IPS DF 19.7 (cell line): ENCODE results near the gene PCDHGA10.
"Not testable (repeated sequence)": the region's sequence is repeated elsewhere in the genome, so short reads cannot be mapped to it uniquely, and the experiment has no call there.

Experiments used
- DNase-seq: peaks from one replicate; pipeline ENCODE4 v3.0.0-alpha.2; 2013; ENCODE audit warnings: low read depth, low spot score

PCDHGA10 gene

DNA sequence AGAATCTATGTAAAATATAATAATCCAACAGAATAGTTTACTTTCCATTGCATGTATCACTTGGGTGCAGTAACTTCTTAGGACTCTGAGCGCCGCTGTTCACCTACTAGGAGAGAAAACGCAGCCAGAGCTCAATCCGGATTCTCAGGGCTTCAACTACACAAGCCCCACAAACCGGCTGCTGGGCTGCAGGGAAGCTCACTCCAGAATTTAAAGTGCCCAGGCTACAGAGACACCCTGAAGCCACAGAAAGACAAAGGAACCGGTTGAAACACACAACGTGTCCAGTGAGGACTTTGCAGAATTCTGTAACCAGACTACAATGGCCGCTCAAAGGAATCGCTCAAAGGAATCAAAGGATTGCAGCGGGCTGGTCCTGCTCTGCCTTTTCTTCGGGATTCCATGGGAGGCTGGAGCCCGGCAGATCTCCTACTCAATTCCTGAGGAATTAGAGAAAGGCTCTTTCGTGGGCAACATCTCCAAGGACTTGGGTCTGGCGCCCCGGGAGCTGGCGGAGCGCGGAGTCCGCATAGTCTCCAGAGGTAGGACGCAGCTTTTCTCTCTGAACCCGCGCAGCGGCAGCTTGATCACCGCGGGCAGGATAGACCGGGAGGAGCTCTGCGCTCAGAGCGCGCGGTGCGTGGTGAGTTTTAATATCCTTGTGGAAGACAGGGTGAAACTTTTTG is at the start of gene PCDHGA10:
TSS of gene PCDHGA10 (plus strand) at position 134 of the 686 bp plus-strand sequence. CDS start at position 323, 189 bp downstream.
- DNase-seq, result no peak

DNA sequence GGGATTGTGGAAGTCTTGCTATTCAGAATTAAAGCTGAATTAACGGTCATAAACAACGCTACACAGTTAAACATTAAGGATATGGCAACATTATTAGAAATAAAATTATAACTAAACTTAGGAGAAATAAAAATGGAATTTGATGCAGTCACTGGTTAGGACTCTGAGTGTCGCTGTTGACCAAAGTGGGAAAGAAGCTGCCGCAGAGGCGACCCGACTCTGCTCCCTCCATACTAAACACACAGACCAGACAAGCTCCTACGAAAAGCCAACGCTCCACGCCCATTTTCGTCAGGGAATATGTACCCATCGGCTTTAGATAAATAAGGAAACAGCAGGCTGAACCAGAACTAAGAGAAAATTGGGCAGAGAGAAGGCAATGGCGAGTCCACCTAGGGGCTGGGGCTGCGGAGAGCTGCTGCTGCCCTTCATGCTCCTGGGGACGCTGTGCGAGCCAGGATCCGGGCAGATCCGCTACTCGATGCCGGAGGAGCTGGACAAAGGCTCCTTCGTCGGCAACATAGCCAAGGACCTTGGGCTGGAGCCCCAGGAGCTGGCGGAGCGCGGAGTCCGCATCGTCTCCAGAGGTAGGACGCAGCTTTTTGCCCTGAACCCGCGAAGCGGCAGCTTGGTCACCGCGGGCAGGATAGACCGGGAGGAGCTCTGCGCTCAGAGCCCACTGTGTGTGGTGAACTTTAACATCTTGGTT is 48.7 kb upstream of the PCDHGA10 start, which contains the start of gene PCDHGA5:
TSS of gene PCDHGA5 (plus strand) at position 211 of the 709 bp plus-strand sequence. CDS start at position 380, 169 bp downstream.
- no peak for DNase-seq

DNA sequence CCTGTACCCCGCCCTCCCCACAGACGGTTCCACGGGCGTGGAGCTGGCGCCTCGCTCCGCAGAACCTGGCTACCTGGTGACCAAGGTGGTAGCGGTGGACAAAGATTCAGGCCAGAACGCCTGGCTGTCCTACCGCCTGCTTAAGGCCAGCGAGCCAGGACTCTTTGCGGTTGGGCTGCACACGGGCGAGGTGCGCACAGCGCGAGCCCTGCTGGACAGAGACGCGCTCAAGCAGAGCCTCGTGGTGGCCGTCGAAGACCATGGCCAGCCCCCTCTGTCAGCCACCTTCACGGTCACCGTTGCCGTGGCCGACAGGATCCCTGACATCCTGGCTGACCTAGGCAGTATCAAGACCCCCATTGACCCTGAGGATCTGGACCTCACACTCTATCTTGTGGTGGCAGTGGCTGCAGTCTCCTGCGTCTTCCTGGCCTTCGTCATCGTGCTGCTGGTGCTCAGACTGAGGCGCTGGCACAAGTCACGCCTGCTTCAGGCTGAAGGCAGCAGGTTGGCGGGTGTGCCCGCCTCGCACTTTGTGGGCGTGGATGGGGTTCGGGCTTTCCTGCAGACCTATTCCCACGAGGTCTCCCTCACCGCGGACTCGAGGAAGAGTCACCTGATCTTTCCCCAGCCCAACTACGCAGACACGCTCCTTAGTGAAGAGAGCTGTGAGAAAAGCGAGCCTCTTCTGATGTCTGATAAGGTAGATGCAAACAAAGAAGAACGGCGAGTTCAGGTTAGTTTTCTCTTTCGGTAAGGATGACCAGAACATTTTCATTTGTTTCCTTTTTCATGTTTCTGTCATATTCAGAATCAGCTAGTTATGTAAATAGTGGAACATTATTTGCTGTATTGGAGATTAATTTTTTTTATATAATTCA is 46.5 kb upstream of the PCDHGA10 start:
- DNase-seq, result no peak

DNA sequence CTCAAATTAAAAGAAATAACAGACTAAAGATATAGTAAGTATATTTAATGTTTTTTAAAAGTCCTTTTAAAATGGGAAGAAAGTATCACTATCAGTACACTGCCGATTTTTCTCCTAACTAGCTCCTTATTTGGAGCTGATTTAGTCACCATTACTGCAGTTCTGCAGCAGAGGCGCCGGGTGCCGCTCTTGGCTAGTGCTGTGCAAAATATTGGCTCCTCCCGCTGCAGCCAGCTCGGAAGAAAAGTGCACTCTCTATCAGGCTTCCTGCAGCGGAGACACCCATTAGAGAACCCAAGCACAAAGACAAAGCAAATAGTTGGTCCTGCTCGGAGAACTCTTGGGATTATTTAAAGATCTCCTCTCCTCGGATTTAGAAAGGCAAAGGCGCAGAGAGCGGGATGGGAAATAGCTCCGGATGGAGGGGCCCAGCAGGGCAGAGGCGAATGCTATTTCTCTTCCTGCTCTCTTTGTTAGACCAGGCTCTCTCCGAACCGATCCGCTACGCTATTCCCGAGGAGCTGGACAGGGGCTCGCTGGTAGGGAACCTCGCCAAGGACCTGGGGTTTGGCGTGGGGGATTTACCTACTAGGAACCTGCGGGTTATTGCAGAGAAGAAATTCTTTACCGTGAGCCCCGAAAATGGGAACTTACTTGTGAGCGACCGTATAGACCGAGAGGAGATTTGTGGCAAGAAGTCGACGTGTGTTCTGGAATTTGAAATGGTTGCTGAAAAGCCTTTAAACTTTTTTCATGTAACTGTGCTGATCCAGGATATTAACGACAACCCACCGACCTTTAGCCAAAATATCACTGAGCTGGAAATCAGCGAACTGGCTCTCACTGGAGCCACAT is 42.6 kb upstream of the PCDHGA10 start, which contains the start of gene PCDHGB3:
TSS of gene PCDHGB3 (plus strand) at position 249 of the 855 bp plus-strand sequence. CDS start at position 402, 153 bp downstream.
- DNase-seq, result no peak

DNA sequence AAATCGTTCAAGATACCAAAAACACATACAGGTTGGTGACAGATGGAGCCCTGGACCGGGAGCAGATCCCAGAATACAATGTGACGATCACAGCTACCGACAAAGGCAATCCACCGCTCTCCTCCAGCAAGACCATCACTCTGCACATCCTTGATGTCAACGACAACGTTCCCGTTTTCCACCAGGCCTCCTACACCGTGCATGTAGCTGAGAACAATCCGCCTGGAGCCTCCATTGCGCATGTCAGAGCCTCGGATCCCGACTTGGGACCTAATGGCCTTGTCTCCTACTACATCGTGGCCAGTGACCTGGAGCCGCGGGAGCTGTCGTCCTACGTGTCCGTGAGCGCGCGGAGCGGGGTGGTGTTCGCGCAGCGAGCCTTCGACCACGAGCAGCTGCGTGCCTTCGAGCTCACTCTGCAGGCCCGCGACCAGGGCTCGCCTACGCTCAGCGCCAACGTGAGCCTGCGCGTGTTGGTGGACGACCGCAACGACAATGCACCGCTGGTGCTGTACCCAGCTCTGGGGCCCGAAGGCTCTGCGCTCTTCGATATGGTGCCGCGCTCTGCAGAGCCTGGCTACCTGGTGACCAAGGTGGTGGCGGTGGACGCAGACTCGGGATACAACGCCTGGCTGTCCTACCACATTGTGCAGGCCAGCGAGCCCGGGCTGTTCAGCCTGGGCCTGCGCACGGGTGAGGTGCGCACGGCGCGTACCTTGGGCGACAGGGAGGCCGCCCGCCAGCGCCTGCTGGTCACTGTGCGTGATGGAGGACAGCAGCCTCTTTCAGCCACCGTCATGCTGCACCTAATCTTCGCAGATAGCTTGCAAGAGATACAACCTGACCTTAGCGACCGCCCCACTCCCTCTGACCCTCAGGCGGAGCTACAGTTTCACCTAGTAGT is 41.0 kb upstream of the PCDHGA10 start:
- no peak for DNase-seq

DNA sequence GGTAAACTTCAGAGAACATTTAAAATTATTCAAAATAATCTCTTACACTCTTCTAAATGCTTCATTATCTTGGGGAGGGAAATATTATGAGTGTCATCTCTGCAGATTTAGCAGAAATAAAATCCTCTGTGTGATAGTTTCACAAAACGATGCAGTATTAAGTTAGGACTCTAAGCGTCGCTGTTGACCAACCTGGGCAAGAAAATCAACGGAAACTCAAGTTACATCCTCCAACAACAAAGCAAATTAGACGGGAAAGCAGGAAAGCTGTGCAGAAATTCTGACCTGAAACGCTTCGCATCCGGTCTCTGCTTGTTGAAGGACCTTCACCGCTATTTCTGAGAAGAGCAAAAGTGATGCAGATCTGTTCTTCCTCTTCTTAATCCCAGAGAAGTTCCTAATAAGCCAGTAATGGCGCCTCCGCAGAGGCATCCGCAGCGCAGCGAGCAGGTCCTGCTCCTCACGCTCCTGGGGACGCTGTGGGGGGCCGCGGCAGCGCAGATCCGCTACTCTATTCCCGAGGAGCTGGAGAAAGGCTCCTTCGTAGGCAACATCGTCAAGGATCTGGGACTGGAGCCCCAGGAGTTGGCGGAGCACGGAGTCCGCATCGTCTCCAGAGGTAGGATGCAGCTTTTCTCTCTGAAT is 39.0 kb upstream of the PCDHGA10 start, which contains the start of gene PCDHGA6:
TSS of gene PCDHGA6 (plus strand) at position 219 of the 645 bp plus-strand sequence. CDS start at position 412, 193 bp downstream.
- DNase-seq, result no peak

DNA sequence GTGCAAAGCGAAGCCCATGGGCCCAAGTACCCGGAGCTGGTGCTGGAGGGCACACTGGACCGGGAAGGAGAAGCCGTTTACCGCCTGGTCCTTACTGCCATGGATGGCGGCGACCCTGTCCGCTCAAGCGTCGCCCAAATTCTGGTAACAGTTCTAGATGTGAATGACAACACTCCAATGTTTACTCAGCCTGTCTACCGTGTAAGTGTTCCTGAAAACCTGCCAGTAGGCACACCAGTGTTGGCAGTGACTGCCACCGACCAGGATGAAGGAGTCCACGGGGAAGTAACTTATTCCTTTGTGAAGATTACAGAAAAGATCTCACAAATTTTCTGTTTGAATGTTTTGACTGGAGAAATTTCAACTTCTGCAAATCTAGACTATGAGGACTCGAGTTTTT is 38.2 kb upstream of the PCDHGA10 start:
- DNase-seq, result no peak

DNA sequence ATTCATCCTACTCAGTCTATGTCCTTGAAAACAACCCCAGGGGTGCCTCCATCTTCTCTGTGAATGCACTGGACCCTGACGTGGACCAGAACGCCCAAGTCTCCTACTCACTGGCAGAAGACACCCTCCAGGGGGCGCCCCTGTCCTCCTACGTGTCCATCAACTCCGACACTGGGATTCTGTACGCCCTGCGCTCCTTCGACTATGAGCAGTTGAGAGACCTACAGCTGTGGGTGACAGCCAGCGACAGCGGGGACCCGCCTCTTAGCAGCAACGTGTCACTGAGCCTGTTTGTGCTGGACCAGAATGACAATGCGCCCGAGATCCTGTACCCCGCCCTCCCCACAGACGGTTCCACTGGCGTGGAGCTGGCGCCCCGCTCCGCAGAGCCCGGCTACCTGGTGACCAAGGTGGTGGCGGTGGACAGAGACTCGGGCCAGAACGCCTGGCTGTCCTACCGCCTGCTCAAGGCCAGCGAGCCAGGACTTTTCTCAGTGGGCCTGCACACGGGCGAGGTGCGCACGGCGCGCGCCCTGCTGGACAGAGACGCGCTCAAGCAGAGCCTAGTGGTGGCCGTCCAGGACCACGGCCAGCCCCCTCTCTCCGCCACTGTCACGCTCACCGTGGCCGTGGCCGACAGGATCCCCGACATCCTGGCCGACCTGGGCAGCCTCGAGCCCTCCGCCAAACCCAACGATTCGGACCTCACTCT is 37.2 kb upstream of the PCDHGA10 start:
- not testable (repeated sequence) for DNase-seq

DNA sequence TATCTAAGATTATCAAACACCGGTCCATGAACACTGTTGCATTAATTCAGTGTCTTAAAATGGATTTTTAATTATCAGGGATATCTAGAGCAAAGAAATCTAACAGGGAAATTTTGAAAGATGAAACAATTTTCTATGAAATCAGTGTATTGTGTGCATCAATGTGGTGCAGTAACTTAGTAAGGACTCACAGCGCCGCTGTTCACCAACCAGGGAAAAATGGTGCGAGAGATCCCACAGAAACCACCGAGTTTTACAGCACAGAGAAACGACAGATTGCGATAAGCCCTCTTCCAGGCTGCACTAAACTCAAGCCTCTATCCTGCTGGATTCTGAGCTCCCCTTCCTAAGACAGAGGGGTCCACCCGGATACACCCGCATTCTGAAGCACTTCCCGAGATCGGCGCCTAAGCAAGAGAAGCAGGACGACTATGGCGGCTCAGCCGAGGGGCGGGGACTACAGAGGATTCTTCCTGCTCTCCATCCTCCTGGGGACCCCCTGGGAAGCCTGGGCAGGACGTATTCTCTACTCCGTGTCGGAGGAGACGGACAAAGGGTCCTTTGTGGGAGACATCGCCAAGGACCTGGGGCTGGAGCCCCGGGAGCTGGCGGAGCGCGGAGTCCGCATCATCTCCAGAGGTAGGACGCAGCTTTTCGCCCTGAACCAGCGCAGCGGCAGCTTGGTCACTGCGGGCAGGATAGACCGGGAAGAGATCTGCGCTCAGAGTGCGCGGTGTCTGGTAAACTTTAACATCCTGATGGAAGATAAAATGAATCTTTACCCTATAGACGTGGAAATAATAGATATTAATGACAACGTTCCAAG is 30.1 kb upstream of the PCDHGA10 start, which contains the start of gene PCDHGA7:
TSS of gene PCDHGA7 (plus strand) at position 274 of the 826 bp plus-strand sequence. CDS start at position 432, 158 bp downstream.
- DNase-seq, result no peak

DNA sequence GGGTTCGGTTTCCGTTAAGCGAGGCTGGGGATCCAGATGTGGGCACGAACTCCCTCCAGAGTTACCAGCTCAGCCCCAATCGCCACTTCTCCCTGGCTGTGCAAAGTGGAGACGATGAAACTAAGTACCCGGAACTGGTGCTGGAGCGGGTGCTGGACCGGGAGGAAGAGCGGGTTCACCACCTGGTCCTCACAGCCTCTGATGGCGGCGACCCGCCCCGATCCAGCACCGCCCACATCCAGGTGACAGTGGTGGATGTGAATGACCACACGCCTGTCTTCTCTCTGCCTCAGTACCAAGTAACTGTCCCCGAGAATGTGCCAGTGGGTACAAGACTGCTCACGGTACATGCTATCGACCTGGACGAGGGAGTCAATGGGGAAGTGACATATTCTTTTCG is 29.4 kb upstream of the PCDHGA10 start:
- DNase-seq, result no peak

DNA sequence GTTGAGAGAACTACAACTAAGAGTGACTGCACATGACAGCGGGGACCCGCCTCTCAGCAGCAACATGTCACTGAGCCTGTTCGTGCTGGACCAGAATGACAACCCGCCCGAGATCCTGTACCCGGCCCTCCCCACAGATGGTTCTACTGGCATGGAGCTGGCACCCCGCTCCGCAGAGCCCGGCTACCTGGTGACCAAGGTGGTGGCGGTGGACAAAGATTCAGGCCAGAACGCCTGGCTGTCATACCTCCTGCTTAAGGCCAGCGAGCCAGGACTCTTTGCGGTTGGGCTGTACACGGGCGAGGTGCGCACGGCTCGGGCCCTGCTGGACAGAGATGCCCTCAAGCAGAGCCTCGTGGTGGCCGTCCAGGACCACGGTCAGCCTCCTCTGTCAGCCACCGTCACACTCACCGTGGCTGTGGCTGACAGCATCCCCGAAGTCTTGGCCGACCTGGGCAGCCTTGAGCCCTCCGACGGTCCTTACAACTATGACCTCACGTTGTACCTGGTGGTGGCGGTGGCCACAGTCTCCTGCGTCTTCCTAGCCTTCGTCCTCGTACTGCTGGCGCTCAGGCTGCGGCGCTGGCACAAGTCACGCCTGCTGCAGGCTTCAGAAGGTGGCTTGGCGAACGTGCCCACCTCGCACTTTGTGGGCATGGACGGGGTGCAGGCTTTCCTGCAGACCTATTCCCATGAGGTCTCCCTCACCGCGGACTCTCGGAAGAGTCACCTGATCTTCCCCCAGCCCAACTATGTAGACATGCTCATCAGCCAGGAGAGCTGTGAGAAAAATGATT is 28.1 kb upstream of the PCDHGA10 start:
- no peak for DNase-seq

DNA sequence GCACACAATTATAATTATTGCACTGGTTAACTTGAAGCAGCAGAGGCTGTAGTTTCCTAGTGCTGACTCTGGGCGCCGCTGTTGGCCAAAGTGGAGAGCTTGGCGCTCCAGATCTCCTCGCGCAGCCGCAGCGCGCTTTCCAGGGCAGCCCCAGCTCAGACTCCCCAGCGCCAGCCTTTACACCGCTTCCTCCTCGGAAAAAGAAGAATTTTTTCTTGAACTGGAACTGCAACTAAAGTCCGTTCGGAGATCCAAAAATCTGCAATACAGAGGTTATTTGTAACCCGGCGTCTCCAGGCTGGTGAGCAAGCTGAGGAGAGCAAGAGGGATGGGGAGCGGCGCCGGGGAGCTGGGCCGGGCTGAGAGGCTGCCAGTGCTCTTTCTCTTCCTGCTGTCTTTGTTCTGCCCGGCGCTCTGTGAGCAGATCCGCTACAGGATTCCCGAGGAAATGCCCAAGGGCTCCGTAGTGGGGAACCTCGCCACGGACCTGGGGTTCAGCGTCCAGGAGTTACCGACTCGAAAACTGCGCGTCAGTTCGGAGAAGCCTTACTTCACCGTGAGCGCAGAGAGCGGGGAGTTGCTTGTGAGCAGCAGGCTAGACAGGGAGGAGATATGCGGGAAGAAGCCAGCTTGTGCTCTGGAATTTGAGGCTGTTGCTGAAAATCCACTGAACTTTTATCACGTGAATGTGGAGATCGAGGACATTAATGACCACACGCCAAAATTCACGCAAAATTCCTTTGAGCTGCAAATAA is 25.1 kb upstream of the PCDHGA10 start, which contains the start of gene PCDHGB4:
TSS of gene PCDHGB4 (plus strand) at position 142 of the 755 bp plus-strand sequence. CDS start at position 329, 187 bp downstream.
- DNase-seq, result not testable (repeated sequence)

DNA sequence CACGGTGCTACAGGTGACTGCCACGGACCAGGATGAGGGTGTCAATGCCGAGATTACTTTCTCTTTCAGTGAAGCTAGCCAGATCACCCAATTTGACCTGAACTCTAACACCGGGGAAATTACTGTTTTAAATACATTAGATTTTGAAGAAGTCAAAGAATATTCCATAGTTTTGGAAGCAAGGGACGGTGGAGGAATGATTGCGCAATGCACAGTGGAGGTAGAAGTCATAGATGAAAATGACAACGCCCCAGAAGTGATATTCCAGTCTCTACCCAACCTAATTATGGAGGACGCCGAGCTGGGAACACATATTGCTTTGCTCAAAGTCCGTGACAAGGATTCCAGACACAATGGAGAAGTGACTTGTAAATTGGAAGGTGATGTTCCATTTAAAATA is 24.1 kb upstream of the PCDHGA10 start:
- DNase-seq, result no peak

DNA sequence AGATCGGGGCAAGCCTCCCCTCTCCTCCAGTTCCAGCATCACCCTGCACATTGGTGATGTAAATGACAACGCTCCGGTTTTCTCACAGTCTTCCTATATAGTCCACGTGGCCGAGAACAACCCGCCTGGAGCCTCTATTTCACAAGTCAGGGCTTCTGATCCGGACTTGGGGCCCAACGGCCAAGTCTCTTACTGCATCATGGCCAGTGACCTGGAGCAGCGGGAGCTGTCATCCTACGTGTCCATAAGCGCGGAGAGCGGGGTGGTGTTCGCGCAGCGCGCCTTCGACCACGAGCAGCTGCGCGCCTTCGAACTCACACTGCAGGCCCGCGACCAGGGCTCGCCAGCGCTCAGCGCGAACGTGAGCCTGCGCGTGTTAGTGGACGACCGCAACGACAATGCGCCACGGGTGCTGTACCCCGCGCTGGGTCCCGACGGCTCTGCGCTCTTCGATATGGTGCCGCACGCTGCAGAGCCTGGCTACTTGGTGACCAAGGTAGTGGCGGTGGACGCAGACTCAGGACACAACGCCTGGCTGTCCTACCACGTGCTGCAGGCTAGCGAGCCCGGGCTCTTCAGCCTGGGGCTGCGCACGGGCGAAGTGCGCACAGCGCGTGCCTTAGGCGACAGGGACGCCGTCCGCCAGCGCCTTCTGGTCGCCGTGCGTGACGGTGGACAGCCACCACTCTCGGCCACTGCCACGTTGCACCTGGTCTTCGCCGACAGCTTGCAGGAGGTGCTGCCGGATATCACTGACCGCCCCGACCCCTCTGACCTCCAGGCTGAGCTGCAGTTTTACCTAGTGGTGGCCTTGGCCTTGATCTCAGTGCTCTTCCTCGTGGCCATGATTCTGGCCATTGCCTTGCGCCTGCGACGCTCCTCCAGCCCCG is 23.4 kb upstream of the PCDHGA10 start:
- DNase-seq, result no peak
